ENCODE results near the gene PRKN. TPM values are rescaled to one million over a fixed set of nuclear protein-coding genes. Genes with fewer than 3 reads are reported as not detected.

Gene PRKN
- total RNA-seq, 2 donors from 2014 or later = 10.7 to 21.2 TPM

DNA sequence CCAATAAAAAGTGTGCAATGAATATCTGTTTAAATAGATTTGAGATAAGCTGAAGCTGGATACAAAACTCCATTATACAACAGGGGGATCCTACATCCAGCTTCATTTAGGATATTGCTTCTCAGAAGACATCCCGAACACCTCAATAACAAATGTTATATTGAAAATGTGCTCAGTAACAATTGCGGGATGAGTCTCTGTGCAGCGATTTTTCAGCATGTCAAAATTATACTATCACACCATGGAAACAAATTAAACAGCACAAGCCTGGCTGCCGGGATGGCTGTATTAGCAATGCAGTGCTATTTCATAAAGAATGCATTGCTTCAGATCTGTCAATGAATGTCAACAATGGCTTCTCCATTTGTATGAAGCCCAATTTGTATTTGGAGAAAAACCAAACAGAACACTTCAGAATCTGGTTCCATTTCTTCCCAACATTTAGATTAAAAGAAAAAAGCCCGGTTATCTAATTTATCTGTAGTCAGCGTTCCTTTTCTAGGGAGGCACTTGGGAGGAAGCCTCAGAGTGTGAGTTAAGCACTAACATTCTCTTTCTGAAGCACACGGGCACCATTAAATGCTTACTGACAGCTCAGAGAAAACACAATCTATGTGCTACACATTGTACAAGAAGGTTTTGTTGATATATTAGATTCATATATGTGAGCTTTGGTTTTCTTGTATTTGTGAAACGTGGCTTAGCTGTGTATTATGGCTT, 1142.8 kb downstream of the PRKN start:
- Histone ChIP-seq H3K4me1 (replicated peaks) (no peaks in the 10 kb centered on the region), H3K27ac (no peak overlapping the region), H3K36me3 (no peaks in the 10 kb centered on the region), H3K9me3 (no peaks in the 10 kb centered on the region), H3K27me3 (replicated peaks; ENCODE audit: insufficient read depth) (no peaks in the 10 kb centered on the region), H3K4me3 (no peak overlapping the region)
- WGBS = 57% methylated on average over 8 of the region's 8 CpGs
- DNase-seq (ENCODE audit: low spot score) = no peak
- intact Hi-C loops (cut with DNase I) = no loop called here
- TF ChIP-seq, protein P1, sequence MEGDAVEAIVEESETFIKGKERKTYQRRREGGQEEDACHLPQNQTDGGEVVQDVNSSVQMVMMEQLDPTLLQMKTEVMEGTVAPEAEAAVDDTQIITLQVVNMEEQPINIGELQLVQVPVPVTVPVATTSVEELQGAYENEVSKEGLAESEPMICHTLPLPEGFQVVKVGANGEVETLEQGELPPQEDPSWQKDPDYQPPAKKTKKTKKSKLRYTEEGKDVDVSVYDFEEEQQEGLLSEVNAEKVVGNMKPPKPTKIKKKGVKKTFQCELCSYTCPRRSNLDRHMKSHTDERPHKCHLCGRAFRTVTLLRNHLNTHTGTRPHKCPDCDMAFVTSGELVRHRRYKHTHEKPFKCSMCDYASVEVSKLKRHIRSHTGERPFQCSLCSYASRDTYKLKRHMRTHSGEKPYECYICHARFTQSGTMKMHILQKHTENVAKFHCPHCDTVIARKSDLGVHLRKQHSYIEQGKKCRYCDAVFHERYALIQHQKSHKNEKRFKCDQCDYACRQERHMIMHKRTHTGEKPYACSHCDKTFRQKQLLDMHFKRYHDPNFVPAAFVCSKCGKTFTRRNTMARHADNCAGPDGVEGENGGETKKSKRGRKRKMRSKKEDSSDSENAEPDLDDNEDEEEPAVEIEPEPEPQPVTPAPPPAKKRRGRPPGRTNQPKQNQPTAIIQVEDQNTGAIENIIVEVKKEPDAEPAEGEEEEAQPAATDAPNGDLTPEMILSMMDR (IDR thresholded peaks at IDR 0.05) = no peak
- TF ChIP-seq POLR2AphosphoS5 (IDR thresholded peaks at IDR 0.05) (no peak), POLR2A (IDR thresholded peaks at IDR 0.05) (no peak)

DNA sequence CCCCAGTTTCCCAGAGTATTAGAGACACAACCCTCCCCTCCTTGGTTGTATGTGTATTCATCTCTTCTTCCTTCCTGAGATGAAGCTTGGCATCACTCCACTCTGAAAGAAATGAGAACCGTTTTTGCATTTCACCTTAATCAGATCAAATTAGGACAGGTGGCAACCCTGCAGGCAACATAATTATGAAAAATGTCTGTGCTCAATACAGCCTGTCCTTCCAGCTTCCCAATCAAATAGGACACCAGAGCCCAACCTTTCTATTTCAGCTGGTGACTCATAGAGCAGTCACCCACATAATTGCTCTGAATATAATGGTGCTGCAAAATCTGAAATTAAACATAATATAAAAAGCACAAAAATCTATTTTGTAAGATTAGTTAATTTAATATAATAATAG, 1143.5 kb downstream of the PRKN start:
- TF ChIP-seq POLR2A (IDR thresholded peaks at IDR 0.05) (no peak), POLR2AphosphoS5 (IDR thresholded peaks at IDR 0.05) (no peak)
- TF ChIP-seq, protein P1 (IDR thresholded peaks at IDR 0.05) = no peak
- H3K36me3 ChIP-seq = no peaks in the 10 kb centered on the region
- no peaks in the 10 kb centered on the region for H3K27me3 ChIP-seq (replicated peaks; ENCODE audit: insufficient read depth)
- H3K9me3 ChIP-seq = no peaks in the 10 kb centered on the region
- no peaks in the 10 kb centered on the region for H3K4me1 ChIP-seq (replicated peaks)
- no peak overlapping the region for H3K4me3 ChIP-seq
- H3K27ac ChIP-seq = no peak overlapping the region
- 38% methylated on average over 1 of the region's 1 CpG for WGBS
- intact Hi-C loops (cut with DNase I) = no loop called here
- DNase-seq (ENCODE audit: low spot score) = no peak

DNA sequence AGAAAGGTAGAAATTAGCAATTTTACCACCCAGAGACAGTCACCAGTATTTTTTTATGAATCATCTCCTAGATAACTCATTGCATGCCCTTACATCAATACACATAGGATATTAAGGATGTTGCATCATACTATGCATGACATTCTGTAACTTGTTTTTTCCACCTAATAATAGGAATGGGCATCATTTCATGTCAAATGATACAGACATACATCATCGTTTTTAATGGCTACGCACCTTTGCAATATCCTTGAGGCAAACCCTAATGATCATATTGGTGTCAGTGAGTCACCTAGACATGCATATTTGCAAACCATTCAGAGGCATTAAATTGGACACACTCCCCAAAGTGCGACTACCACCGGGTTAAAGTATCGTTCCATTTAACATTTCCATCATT, 1144.0 kb downstream of the PRKN start:
- intact Hi-C loops (cut with DNase I) = no loop called here
- no peak overlapping the region for H3K4me3 ChIP-seq
- H3K27me3 ChIP-seq (replicated peaks; ENCODE audit: insufficient read depth) = no peaks in the 10 kb centered on the region
- no peak for TF ChIP-seq POLR2AphosphoS5 (IDR thresholded peaks at IDR 0.05)
- TF ChIP-seq POLR2A (IDR thresholded peaks at IDR 0.05) = no peak
- TF ChIP-seq, protein P1 (IDR thresholded peaks at IDR 0.05) = no peak
- H3K4me1 ChIP-seq (replicated peaks) = no peaks in the 10 kb centered on the region
- no peak for DNase-seq (ENCODE audit: low spot score)
- no peaks in the 10 kb centered on the region for H3K9me3 ChIP-seq
- no peaks in the 10 kb centered on the region for H3K36me3 ChIP-seq
- H3K27ac ChIP-seq = no peak overlapping the region
- 95% methylated on average over 5 of the region's 5 CpGs for WGBS

DNA sequence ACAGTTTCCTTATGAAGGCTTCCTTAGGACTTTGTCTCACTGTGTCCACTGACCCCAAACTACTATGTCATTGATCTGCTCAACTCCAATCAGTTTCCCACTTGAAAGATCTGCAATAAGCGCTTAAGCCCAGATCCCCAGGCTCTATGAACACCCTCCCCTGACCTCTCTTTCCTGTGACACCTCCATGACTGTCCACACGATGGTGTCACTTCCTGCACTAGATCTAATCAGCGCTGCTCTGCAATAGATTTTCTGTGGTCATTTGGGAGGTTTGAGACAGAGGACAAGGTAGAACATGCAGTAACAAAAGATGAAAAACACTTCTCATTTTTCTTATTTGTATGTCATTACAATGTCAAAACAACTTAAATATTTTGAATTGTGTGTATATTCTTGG, 1149.1 kb downstream of the PRKN start:
- H3K27me3 ChIP-seq (replicated peaks; ENCODE audit: insufficient read depth) = no peaks in the 10 kb centered on the region
- intact Hi-C loops (cut with DNase I) = no loop called here
- TF ChIP-seq POLR2AphosphoS5 (IDR thresholded peaks at IDR 0.05) (no peak), POLR2A (IDR thresholded peaks at IDR 0.05) (no peak)
- TF ChIP-seq, protein P1 (IDR thresholded peaks at IDR 0.05) = no peak
- no peaks in the 10 kb centered on the region for H3K9me3 ChIP-seq
- DNase-seq (ENCODE audit: low spot score) = no peak
- H3K4me1 ChIP-seq (replicated peaks) = no peaks in the 10 kb centered on the region
- no peak overlapping the region for H3K4me3 ChIP-seq
- H3K27ac ChIP-seq = no peak overlapping the region
- WGBS = 35% methylated on average over 3 of the region's 3 CpGs
- H3K36me3 ChIP-seq = no peaks in the 10 kb centered on the region
